GM18861 (cell line): Measurements from ENCODE around the gene IFNL4.

Experiments used
- ATAC-seq: cut with Tn5 transposase; IDR thresholded peaks from one replicate; pipeline ENCODE4 v1.9.1; 2021; ENCODE audit not compliant: unreplicated experiment

IFNL4 gene

GRCh38 chr19:39196320-39196719, 52.3 kb downstream of the IFNL4 start:
- no peak for ATAC-seq
